ENCODE results near the gene MOK. TPM values are rescaled to one million over a fixed set of nuclear protein-coding genes. Genes with fewer than 3 reads are reported as not detected.

MOK gene
- polyA plus RNA-seq, 2 donors, result 7.2 to 8.3 TPM

- Histone ChIP-seq H3K27me3 (ENCODE audit: control insufficient read depth in 1 of 2, insufficient read depth in 2 of 2, low read length in 2 of 2) (no peaks in the 10 kb centered on the region), H3K4me3 (ENCODE audit: low read depth in 1 of 2, low read length in 2 of 2) (no peak overlapping the region), H3K27ac (ENCODE audit: low read depth in 2 of 2, low read length in 1 of 2) (no peak overlapping the region), H3K4me1 (ENCODE audit: control insufficient read depth in 2 of 2, insufficient read depth in 2 of 2, low read length in 1 of 2) (no peaks in the 10 kb centered on the region), H3K9me3 (ENCODE audit: control insufficient read depth in 2 of 2, insufficient read depth in 1 of 2, low read depth in 1 of 2, low read length in 1 of 2) (no peaks in the 10 kb centered on the region), H3K36me3 (ENCODE audit: control insufficient read depth in 2 of 2, insufficient read depth in 2 of 2, low read length in 1 of 2) (no peaks in the 10 kb centered on the region)
- 64 to 69% methylated on average over 7 of the region's 7 CpGs for WGBS, 2 donors
These were observed 26.9 kb downstream of the MOK start for GRCh38 chr14:102277874-102278630.

- no peak overlapping the region for H3K4me3 ChIP-seq (ENCODE audit: low read depth in 1 of 2, low read length in 2 of 2)
- H3K9me3 ChIP-seq (ENCODE audit: control insufficient read depth in 2 of 2, insufficient read depth in 1 of 2, low read depth in 1 of 2, low read length in 1 of 2), result no peaks in the 10 kb centered on the region
- H3K27me3 ChIP-seq (ENCODE audit: control insufficient read depth in 1 of 2, insufficient read depth in 2 of 2, low read length in 2 of 2), result no peaks in the 10 kb centered on the region
- WGBS, 2 donors, result 88 to 89% methylated on average over 7 of the region's 7 CpGs
- no peaks in the 10 kb centered on the region for H3K36me3 ChIP-seq (ENCODE audit: control insufficient read depth in 2 of 2, insufficient read depth in 2 of 2, low read length in 1 of 2)
- no peak overlapping the region for H3K27ac ChIP-seq (ENCODE audit: low read depth in 2 of 2, low read length in 1 of 2)
- H3K4me1 ChIP-seq (ENCODE audit: control insufficient read depth in 2 of 2, insufficient read depth in 2 of 2, low read length in 1 of 2), result no peaks in the 10 kb centered on the region
These were observed 29.1 kb downstream of the MOK start for GRCh38 chr14:102275866-102276265.

- Histone ChIP-seq H3K9me3 (ENCODE audit: control insufficient read depth in 2 of 2, insufficient read depth in 1 of 2, low read depth in 1 of 2, low read length in 1 of 2) (no peaks in the 10 kb centered on the region), H3K27me3 (ENCODE audit: control insufficient read depth in 1 of 2, insufficient read depth in 2 of 2, low read length in 2 of 2) (no peaks in the 10 kb centered on the region), H3K27ac (ENCODE audit: low read depth in 2 of 2, low read length in 1 of 2) (no peak overlapping the region), H3K36me3 (ENCODE audit: control insufficient read depth in 2 of 2, insufficient read depth in 2 of 2, low read length in 1 of 2) (no peaks in the 10 kb centered on the region), H3K4me3 (ENCODE audit: low read depth in 1 of 2, low read length in 2 of 2) (no peak overlapping the region), H3K4me1 (ENCODE audit: control insufficient read depth in 2 of 2, insufficient read depth in 2 of 2, low read length in 1 of 2) (no peaks in the 10 kb centered on the region)
- 76 to 86% methylated on average over 5 of the region's 5 CpGs for WGBS, 2 donors
These were observed 32.6 kb downstream of the MOK start for GRCh38 chr14:102272392-102272791.

GRCh38 chr14:102264775-102265174, 40.2 kb downstream of the MOK start:
- H3K36me3 ChIP-seq (ENCODE audit: control insufficient read depth in 2 of 2, insufficient read depth in 2 of 2, low read length in 1 of 2), result no peaks in the 10 kb centered on the region
- peak overlapping the region in 1 of 2 donors; percentile 47 for H3K27ac ChIP-seq (ENCODE audit: low read depth in 2 of 2, low read length in 1 of 2)
- 54 to 71% methylated on average over 4 of the region's 4 CpGs for WGBS, 2 donors
- H3K4me3 ChIP-seq (ENCODE audit: low read depth in 1 of 2, low read length in 2 of 2), result no peak overlapping the region
- H3K27me3 ChIP-seq (ENCODE audit: control insufficient read depth in 1 of 2, insufficient read depth in 2 of 2, low read length in 2 of 2), result no peaks in the 10 kb centered on the region
- no peaks in the 10 kb centered on the region for H3K9me3 ChIP-seq (ENCODE audit: control insufficient read depth in 2 of 2, insufficient read depth in 1 of 2, low read depth in 1 of 2, low read length in 1 of 2)
- no peaks in the 10 kb centered on the region for H3K4me1 ChIP-seq (ENCODE audit: control insufficient read depth in 2 of 2, insufficient read depth in 2 of 2, low read length in 1 of 2)

- Histone ChIP-seq H3K9me3 (ENCODE audit: control insufficient read depth in 2 of 2, insufficient read depth in 1 of 2, low read depth in 1 of 2, low read length in 1 of 2) (no peaks in the 10 kb centered on the region), H3K4me1 (ENCODE audit: control insufficient read depth in 2 of 2, insufficient read depth in 2 of 2, low read length in 1 of 2) (no peaks in the 10 kb centered on the region), H3K4me3 (ENCODE audit: low read depth in 1 of 2, low read length in 2 of 2) (no peak overlapping the region), H3K36me3 (ENCODE audit: control insufficient read depth in 2 of 2, insufficient read depth in 2 of 2, low read length in 1 of 2) (no peaks in the 10 kb centered on the region), H3K27me3 (ENCODE audit: control insufficient read depth in 1 of 2, insufficient read depth in 2 of 2, low read length in 2 of 2) (no peaks in the 10 kb centered on the region), H3K27ac (ENCODE audit: low read depth in 2 of 2, low read length in 1 of 2) (no peak overlapping the region)
- 53 to 77% methylated on average over 8 of the region's 8 CpGs for WGBS, 2 donors
These were observed 40.6 kb downstream of the MOK start for GRCh38 chr14:102264355-102264754.

GRCh38 chr14:102262929-102263462, 42.0 kb downstream of the MOK start:
- Histone ChIP-seq H3K4me1 (ENCODE audit: control insufficient read depth in 2 of 2, insufficient read depth in 2 of 2, low read length in 1 of 2) (no peaks in the 10 kb centered on the region), H3K36me3 (ENCODE audit: control insufficient read depth in 2 of 2, insufficient read depth in 2 of 2, low read length in 1 of 2) (no peaks in the 10 kb centered on the region), H3K4me3 (ENCODE audit: low read depth in 1 of 2, low read length in 2 of 2) (no peak overlapping the region), H3K27ac (ENCODE audit: low read depth in 2 of 2, low read length in 1 of 2) (no peak overlapping the region), H3K9me3 (ENCODE audit: control insufficient read depth in 2 of 2, insufficient read depth in 1 of 2, low read depth in 1 of 2, low read length in 1 of 2) (no peaks in the 10 kb centered on the region), H3K27me3 (ENCODE audit: control insufficient read depth in 1 of 2, insufficient read depth in 2 of 2, low read length in 2 of 2) (no peaks in the 10 kb centered on the region)
- 37 to 59% methylated on average over 6 to 7 of the region's 7 CpGs for WGBS, 2 donors

- Histone ChIP-seq H3K36me3 (ENCODE audit: control insufficient read depth in 2 of 2, insufficient read depth in 2 of 2, low read length in 1 of 2) (no peaks in the 10 kb centered on the region), H3K27me3 (ENCODE audit: control insufficient read depth in 1 of 2, insufficient read depth in 2 of 2, low read length in 2 of 2) (no peaks in the 10 kb centered on the region), H3K4me3 (ENCODE audit: low read depth in 1 of 2, low read length in 2 of 2) (no peak overlapping the region), H3K27ac (ENCODE audit: low read depth in 2 of 2, low read length in 1 of 2) (no peak overlapping the region), H3K4me1 (ENCODE audit: control insufficient read depth in 2 of 2, insufficient read depth in 2 of 2, low read length in 1 of 2) (no peaks in the 10 kb centered on the region), H3K9me3 (ENCODE audit: control insufficient read depth in 2 of 2, insufficient read depth in 1 of 2, low read depth in 1 of 2, low read length in 1 of 2) (no peaks in the 10 kb centered on the region)
- 94% methylated on average over 6 of the region's 6 CpGs for WGBS, 2 donors
These were observed 46.8 kb downstream of the MOK start for GRCh38 chr14:102258136-102258535.

- Histone ChIP-seq H3K27ac (ENCODE audit: low read depth in 2 of 2, low read length in 1 of 2) (no peak overlapping the region), H3K4me3 (ENCODE audit: low read depth in 1 of 2, low read length in 2 of 2) (no peak overlapping the region), H3K27me3 (ENCODE audit: control insufficient read depth in 1 of 2, insufficient read depth in 2 of 2, low read length in 2 of 2) (no peaks in the 10 kb centered on the region), H3K9me3 (ENCODE audit: control insufficient read depth in 2 of 2, insufficient read depth in 1 of 2, low read depth in 1 of 2, low read length in 1 of 2) (no peaks in the 10 kb centered on the region), H3K36me3 (ENCODE audit: control insufficient read depth in 2 of 2, insufficient read depth in 2 of 2, low read length in 1 of 2) (no peaks in the 10 kb centered on the region), H3K4me1 (ENCODE audit: control insufficient read depth in 2 of 2, insufficient read depth in 2 of 2, low read length in 1 of 2) (no peaks in the 10 kb centered on the region)
- whole genome bisulfite sequencing, 2 donors, result 50 to 61% methylated on average over 9 of the region's 9 CpGs
These were observed 48.2 kb downstream of the MOK start for GRCh38 chr14:102256716-102257115.

GRCh38 chr14:102255401-102256190, 49.4 kb downstream of the MOK start:
- no peaks in the 10 kb centered on the region for H3K9me3 ChIP-seq (ENCODE audit: control insufficient read depth in 2 of 2, insufficient read depth in 1 of 2, low read depth in 1 of 2, low read length in 1 of 2)
- H3K27me3 ChIP-seq (ENCODE audit: control insufficient read depth in 1 of 2, insufficient read depth in 2 of 2, low read length in 2 of 2), result no peaks in the 10 kb centered on the region
- H3K36me3 ChIP-seq (ENCODE audit: control insufficient read depth in 2 of 2, insufficient read depth in 2 of 2, low read length in 1 of 2), result no peaks in the 10 kb centered on the region
- H3K27ac ChIP-seq (ENCODE audit: low read depth in 2 of 2, low read length in 1 of 2), result no peak overlapping the region
- no peaks in the 10 kb centered on the region for H3K4me1 ChIP-seq (ENCODE audit: control insufficient read depth in 2 of 2, insufficient read depth in 2 of 2, low read length in 1 of 2)
- no peak overlapping the region for H3K4me3 ChIP-seq (ENCODE audit: low read depth in 1 of 2, low read length in 2 of 2)
- 59 to 64% methylated on average over 9 of the region's 9 CpGs for WGBS, 2 donors
